ENCODE data around the gene SMPD2. TPM values are rescaled to one million over a fixed set of nuclear protein-coding genes. Genes with fewer than 3 reads are reported as not detected.

The SMPD2 gene, protein sequence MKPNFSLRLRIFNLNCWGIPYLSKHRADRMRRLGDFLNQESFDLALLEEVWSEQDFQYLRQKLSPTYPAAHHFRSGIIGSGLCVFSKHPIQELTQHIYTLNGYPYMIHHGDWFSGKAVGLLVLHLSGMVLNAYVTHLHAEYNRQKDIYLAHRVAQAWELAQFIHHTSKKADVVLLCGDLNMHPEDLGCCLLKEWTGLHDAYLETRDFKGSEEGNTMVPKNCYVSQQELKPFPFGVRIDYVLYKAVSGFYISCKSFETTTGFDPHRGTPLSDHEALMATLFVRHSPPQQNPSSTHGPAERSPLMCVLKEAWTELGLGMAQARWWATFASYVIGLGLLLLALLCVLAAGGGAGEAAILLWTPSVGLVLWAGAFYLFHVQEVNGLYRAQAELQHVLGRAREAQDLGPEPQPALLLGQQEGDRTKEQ
- 13.1 TPM for total RNA-seq

DNA sequence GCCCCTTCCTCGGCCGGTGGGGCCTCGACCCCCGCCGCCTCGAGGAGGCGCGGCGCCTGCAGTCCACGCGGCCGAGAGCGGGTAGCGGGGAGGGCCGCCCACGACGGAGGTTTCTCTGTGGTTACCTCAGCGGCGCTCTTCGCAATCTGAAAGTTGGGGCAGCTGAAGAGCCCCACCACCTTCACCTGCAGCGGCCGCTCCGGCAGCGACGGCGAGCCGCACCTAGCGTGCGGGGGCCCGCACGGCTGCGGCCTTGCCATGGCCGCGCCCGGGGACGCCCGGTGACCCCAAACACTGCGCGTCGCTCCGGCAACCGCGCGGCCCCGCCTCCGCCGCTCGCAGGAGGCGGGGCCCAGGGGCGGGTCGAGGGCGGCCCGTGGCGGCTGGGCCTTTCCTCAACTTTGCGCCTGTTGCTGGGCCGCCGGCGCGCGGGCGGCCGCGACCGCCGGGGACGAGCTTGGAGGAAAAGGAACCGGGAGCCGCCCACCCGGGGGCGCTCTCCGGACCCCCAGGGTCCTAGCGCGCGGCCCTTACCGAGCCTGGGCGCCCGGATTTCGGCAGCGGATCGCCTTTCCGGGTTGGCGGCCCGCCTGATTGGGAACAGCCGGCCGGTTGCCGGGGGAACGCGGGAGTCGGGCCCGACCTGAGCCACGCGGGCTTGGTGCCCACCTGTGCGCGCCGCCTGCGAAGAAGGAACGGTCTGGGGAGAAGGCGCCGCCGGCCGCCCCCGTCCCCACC is at the start of gene SMPD2, which contains the start of gene PPIL6:
Gene SMPD2, plus strand, starts transcription at position 394 of the 738 bp plus-strand sequence. CDS start 398 bp downstream, outside the sequence.
Gene PPIL6, minus strand, starts transcription at position 298 of the 738 bp plus-strand sequence. Its CDS starts 38 bp downstream, at position 260.
- DNase-seq, result peak; percentile 94

DNA sequence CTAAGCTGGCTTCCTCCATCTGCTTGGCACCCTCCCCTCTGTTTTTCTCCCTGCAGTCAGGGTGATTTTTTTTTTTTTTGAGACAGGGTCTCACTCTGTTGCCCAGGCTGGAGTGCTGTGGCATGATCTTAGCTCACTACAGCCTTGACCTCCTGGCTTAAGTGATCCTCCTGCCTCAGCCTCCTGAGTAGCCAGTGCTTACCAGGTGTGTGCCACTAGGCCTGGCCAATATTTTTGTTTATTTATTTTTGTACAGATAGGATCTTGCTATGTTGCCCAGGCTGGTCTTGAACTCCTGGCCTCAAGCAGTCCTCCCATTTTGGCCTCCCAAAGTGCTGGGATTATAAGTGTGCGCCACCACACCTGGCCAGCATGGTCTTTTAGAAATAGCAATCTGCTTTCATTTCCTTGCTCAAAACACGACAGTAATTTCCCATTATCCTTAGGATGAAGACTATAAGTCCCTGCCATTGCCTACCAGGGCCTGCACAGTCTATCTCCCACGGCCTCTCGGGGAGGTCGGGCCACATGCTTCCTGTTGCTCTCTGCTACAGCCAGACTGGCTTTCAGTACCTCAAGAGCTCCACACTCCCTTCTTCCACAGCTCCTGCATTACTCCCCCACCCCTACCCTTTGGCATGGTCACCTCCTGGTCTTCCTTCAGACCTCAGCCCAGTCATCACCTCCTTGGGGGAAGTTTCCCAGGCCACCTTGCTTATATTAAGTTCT is 47.2 kb upstream of the SMPD2 start:
- DNase-seq, result no peak

DNA sequence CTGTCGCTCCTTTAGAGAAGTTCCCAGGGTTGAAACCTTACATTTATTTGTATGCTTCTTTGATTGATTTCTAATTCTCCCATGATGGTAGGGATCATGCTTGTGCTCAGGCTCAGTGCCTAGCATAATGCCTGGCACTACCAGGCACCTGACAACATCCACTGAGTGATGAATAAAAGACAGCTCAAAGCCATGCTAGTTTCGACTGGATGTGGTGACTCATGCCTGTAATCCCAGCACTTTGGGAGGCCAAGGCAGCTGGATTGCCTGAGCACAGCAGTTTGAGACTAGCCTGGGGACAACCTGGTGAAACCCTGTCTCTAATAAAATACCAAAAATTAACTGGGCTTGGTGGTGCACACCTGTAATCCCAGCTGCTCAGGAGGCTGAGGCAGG is 46.6 kb upstream of the SMPD2 start:
- DNase-seq, result no peak

DNA sequence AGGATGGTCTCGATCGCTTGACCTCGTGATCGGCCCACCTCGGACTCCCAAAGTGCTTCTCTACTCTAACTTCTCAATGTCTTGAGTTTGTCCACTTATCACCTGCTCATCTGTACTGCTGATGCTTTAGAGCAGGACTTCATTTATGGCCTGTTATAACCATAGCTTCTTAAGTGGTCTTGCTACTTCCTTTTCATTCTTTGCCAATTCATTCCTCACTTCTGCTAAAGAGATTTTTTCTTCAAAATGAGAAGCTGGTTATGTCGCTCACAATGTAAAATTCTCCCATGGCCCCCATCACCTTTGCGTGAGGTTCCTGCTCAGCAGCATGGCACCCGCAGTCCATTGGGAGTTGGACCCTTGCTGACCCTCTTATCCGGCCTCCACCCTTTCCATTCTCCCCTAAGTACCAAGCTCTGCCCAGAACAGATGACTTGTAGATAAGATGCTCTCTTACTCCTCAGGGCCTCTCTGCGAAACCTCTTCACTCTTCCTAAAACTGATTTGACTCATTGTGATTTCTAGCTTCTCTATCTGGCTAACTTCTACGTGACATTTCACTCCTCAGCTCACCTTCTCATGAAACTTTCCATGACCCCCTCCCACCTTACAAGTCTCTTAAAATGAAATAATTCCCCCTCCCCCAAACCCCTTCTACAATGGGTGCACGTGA is 44.3 kb upstream of the SMPD2 start:
- no peak for DNase-seq

DNA sequence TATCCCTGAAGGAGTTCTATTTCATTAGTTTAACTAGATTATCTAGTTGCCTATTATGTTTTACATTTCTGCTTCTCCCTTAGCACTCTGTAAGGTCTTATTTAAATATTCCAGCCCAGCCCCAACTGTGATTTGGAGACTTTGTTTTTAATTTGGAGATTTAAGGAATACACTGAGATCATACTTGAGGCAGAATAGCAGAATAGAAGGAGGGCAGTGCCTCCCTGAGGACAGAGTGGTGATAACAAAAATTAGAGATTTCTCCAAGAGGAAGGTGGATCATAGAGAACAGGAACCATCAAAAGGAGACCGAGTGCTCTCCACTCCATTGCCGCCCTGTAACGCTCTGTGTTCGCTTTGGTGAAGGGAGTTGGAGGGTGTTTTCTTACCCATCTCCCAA is 43.5 kb upstream of the SMPD2 start:
- peak; percentile 3 for DNase-seq

DNA sequence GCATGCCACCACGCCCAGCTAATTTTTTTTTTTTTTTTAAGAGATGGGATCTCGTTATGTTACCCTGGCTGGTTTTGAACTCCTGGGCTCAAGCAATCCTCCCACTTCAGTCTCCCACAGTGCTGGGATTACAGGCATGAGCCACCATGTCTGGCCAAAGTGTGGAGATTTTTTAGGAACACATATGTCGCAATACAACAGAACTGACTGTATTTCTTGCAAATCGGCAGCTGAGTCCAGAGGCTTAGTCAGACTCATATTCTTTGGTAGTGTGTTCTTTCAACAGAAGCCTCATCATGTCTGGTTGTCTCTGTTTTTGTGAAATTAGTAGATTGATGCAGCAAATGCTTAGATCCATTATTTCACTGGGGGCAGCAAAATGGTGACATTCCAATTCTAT is 34.3 kb upstream of the SMPD2 start:
- no peak for DNase-seq

DNA sequence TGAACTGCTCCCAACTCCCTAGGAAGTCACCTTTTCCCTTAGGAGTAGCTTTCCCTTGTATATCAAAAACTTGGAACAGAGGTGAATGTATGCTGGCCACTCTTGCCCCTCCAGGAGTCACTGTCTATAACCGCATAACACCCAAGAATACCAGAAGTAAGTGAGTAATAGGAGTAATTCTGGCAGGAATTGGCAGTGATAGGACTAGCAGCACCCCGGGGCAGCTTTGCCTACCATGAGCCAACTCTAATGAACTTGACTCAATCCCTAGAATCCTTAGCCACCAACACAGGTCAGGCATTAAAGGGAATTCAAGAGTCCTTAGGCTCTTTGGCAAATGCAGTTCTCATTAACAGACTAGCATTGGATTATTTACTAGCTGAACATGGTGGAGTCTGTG is 29.5 kb upstream of the SMPD2 start:
- DNase-seq, result no peak

DNA sequence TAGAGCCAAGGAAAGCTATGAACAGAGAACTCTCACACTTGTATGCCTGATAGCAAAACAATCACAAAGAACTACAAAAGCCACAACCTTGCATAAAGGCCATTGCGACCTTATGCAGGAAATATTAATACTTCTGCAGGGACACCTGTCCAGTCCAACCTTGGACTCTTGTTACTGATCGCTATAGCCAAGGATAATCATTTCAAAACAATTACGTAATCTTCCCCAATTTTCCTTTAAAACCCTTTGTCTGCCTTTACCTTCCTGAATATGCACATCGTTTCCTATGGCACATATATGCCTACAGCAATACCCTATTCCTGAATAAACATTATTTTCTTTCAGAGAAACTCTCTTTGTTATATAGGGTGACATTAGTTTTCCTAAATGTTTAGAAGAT is 22.9 kb upstream of the SMPD2 start:
- DNase-seq, result no peak

DNA sequence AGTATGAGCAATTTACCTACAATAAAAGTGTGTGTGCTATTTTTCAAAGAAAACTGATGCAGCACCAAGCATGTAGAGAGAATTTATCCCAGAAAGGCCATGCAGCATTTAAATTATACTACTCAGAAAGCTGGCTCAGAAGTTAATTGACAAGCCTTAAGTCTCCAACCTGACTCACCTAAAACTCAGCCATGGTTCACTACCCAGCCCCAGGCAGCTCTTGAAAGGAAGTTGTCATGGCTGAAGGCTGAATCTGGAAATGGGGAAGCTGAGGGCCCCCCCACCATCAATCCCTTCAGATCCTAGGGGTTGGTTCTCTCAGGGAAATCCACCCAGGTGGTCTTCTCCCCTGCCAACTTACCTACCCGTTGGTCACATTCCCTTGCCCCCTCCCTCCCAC is 19.8 kb upstream of the SMPD2 start:
- no peak for DNase-seq

DNA sequence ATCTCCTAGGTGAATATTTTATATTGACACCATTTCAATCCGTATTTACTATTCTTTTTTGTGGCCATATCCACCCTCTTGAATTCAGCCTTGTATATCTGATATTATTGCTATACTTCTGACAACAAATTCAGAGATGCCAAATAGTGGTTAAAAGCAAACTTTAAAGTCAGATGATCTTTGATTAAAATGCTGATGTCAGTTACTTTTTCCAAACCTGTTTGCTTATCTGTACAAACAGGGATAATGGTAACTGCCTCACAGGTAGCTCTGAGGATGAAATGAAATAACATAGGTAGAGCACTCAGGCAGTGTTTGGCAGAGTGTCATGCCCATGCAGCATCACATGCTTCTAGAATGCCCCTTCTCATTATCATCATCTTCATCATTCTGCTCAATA is 19.3 kb upstream of the SMPD2 start:
- DNase-seq, result no peak

DNA sequence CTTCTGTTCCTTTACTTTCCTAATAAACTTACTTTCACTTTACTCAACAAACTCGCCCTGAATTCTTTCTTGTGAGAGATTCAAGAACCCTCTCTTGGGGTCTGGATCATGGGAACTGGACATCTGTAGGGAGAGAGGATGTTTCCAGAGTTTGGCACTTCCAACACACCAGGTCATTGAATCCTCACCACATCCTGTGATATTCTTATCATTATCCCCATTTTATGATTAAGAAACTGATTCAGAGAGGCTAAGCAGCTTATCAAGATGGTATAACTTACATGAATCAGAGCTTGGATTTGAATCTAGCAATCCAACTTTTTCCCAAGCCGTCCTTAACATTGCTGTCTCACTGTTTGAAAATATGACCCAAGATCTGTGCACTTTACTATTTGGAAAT is 15.6 kb upstream of the SMPD2 start:
- no peak for DNase-seq

DNA sequence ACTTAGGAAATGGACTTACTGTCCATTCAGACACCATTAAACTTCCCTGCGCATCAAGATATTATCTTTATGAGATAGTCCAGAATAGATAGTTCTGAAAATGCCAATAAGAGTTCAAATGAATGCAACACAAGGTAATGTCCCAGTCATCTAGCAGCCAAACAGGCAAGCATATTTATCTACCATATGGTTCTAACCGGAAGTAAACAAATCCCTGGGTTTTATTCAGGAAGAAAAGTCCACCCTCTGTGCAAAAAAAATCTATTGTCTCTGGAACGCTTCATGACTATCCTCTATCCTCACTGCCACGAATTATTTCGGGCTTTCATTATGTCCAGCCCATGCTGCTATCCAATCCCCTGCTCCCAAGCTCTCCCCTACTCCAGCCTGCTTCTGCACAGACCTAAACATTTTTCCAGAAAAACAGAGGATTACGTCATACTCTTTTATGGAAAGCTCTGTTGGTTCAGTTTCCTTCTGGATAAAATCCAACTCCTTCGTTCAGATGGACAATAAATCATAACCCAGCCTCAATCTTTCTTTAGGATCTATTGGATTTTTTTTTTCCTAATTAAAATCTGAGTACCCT is 11.5 kb upstream of the SMPD2 start:
- DNase-seq, result peak; percentile 83

DNA sequence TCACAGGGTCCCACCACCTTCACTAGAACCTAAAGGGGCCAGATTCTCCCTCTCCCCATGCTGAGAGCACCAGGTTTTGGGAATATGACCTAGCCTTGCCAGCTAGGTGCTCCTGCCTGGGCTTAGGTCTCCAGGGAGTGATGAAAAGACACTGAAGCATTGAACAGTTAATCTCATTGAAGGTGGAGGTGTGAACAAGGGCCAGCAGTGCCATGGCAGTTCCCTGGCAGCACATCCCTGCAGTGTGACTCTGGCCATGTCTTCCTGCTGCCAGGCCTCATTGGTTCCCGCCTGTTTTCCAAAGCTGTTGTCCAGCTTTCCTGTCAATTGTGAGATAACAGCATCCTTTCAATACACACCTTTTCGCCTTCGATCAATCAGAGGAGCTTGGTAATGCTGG is 11.0 kb upstream of the SMPD2 start:
- DNase-seq, result no peak

DNA sequence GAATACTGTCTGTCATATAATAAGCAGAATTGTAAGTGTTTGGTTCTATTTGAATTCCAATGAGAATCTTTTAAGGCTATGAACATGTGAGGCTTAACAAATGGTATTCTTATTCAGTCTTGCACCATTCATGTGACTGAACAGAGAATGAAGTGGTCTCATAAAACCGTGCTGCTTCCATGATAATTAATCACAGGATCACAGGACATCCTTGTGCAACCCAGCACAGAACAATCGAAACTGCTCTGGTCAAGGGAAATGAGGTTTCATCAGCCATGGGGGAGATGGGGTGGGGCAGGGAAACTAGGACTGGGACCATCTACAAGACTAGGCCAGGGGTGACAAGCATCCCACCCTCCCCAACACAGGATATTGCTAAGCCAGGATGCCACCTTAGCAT is 6.1 kb upstream of the SMPD2 start:
- DNase-seq, result no peak

DNA sequence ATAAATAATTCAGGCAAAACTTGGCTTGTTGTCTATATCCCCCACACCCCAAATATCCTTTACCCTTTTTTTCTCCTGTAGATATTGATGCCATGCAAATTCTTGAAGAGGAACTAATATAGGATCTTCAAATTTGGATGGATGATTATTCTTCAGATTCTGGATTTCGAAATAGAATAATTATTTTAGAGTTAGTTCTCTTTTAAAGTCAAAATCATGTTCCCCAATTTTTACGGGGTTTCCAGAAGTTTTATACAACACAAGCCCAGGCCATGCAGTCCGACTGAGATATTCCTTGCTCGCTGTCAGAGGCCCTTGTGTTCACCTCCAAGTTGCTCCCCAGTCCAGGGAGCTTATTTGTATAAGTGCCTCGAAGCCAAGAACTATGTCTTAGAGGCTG is 4.5 kb upstream of the SMPD2 start:
- DNase-seq, result no peak

DNA sequence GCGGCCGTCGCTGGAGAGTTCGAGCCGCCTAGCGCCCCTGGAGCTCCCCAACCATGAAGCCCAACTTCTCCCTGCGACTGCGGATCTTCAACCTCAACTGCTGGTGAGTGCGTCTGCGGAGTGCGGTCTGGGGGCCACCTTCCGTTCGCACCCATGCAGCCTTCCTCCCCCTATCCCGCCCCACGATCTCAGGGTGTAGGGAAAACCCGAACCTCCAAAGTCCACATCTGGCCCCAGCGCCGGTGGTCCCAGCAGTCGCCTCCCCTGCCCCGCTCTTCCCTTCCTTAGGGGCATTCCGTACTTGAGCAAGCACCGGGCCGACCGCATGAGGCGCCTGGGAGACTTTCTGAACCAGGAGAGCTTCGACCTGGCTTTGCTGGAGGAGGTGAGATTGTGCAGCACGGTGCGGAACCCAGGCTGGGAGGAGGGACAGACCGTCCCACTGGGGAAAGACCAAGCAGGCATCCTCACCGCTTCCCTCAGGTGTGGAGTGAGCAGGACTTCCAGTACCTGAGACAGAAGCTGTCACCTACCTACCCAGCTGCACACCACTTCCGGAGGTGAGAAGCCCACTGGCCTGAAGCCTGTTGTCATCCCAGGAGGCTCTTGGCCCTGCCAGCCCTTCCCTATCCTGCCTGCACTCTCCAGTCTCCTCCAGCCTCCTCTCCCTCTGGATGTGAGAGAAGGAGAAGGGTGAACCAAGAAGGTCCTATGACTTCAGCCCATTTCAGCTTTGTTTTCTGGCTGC is 719 bp downstream of the SMPD2 start:
- peak; percentile 52 for DNase-seq

DNA sequence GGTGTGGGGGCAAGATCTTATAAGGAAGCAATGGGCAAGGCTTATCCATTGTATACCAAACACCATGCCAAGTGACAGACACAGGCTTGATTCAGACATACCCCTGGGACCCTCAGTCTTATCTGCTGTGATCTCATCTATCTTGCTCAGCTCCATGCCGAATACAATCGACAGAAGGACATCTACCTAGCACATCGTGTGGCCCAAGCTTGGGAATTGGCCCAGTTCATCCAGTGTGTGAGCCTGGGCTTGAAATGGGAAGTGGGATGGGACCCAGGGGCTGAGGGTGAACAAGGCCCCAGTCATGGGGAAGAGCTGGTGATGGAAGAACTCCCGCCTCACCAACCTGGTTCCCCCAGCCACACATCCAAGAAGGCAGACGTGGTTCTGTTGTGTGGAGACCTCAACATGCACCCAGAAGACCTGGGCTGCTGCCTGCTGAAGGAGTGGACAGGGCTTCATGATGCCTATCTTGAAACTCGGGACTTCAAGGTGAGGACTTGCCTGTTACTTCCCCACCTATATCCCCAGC is 1.9 kb downstream of the SMPD2 start:
- DNase-seq, result no peak

DNA sequence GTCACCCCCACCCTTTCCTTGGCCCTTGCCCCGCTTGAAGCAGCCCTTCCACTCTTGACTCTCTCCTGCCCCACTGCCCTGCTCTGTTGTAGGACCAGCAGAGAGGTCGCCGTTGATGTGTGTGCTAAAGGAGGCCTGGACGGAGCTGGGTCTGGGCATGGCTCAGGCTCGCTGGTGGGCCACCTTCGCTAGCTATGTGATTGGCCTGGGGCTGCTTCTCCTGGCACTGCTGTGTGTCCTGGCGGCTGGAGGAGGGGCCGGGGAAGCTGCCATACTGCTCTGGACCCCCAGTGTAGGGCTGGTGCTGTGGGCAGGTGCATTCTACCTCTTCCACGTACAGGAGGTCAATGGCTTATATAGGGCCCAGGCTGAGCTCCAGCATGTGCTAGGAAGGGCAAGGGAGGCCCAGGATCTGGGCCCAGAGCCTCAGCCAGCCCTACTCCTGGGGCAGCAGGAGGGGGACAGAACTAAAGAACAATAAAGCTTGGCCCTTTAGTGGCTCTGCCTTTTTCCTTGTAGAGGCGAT is 3.0 kb downstream of the SMPD2 start:
- DNase-seq, result no peak

DNA sequence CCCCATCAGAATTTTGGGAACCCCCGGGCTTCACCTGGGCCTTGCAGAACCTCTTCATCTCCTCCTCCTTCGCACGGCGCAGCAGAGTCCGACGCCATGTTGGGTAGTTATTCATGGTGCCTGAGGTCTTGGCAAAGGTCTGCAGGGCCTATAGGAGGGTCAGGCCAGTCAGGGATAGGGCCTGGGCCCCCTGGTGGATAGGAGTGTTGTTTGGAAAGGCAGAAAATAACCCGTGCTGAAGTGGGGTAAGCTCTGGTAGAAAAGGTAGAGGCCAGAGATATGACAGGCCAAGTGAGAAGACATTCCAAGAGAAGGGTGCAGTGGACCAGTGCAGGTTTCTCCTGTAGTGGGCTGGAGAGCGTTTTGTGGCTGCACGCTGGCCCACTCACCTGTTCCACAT is 4.9 kb downstream of the SMPD2 start:
- no peak for DNase-seq

DNA sequence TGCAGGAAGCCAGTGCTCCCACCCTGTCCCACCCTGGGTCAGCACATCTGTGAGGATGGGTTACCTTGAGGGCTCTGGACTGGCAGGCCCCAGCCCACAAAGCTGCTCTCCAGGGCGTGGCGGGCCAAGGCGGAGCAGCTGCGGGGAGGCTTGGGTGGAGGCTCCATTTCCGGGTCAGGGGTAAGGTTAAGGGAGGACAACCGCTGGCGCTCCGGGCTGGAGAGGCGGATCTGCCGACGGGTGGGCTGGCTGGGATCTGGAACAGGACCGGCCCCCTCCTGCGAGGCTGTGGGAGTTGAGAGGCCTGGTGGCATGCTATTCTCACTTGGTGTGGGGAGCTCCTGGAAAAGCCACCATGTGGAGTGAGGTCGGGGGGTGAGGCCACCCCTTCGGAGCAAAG is 5.5 kb downstream of the SMPD2 start:
- no peak for DNase-seq

DNA sequence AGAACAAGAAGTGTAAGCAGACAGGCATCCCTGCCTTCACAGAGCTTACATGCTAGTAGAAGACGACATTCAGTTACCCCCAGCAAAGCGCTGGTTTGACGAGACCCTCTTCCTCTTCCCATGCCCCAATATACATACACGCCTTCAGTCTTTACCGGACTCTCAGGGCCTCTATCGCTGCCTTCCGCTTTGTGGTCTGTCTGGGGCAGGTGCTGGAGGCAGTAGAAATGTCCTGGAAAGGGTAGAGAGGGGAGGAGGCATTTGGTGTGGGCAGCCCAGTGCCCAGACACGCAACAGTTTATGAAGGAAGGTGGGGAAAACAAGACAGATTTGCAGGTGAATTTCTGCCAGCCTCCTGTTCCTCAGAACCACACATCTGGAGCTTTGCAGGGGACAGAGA is 6.0 kb downstream of the SMPD2 start:
- DNase-seq, result no peak
